Liver (tissue), 9 donors: ENCODE results near the gene BBS7. TPM values are rescaled to one million over a fixed set of nuclear protein-coding genes. Genes with fewer than 3 reads are reported as not detected.

Experiments
- DNase-seq: peaks from one replicate; pipeline ENCODE4 v3.0.0-alpha.2; 2017; ENCODE audit warnings: low spot score
- H3K27ac ChIP-seq, 2 donors: one replicate each; pipeline ENCODE4 v1.7.0; 2013; ENCODE audit warnings: inconsistent platforms in 2 of 2, low read length in 2 of 2, control low read depth in 1 of 2, low read depth in 1 of 2, mild to moderate bottlenecking in 1 of 2
- H3K27me3 ChIP-seq, 4 donors: one replicate each; pipeline versions ENCODE4 v1.6.1 to v1.7.0; 2013; ENCODE audit warnings: low read length in 3 of 4, inconsistent platforms in 1 of 4, mild to moderate bottlenecking in 1 of 4, moderate library complexity in 1 of 4; ENCODE audit not compliant: control insufficient read depth in 4 of 4, insufficient read depth in 4 of 4
- H3K36me3 ChIP-seq, 4 donors: one replicate each; pipeline versions ENCODE4 v1.6.1 to v1.7.0; 2013; ENCODE audit warnings: low read length in 3 of 4, mild to moderate bottlenecking in 3 of 4, low read depth in 1 of 4, moderate library complexity in 1 of 4; ENCODE audit not compliant: control insufficient read depth in 4 of 4, insufficient read depth in 3 of 4
- H3K4me1 ChIP-seq, 4 donors: one replicate each; pipeline versions ENCODE4 v1.6.1 to v1.7.0; 2013; ENCODE audit warnings: low read length in 3 of 4, mild to moderate bottlenecking in 3 of 4, moderate library complexity in 1 of 4; ENCODE audit not compliant: control insufficient read depth in 4 of 4, insufficient read depth in 4 of 4
- H3K4me3 ChIP-seq, 3 donors: one replicate each; pipeline versions ENCODE4 v1.6.1 to v1.7.0; 2013; ENCODE audit warnings: low read length in 3 of 3, control low read depth in 1 of 3, low read depth in 1 of 3, mild to moderate bottlenecking in 1 of 3
- H3K9ac ChIP-seq, 2 donors: one replicate each; pipeline ENCODE4 v1.7.0; 2013; ENCODE audit warnings: low read length in 2 of 2, mild to moderate bottlenecking in 2 of 2, moderate library complexity in 2 of 2, control low read depth in 1 of 2, low read depth in 1 of 2
- H3K9me3 ChIP-seq, 4 donors: one replicate each; pipeline versions ENCODE4 v1.6.1 to v1.7.0; 2013; ENCODE audit warnings: low read length in 3 of 4; ENCODE audit not compliant: control insufficient read depth in 4 of 4
- ATF3 ChIP-seq: IDR thresholded peaks from 2 replicates; pipeline ENCODE4 v1.6.1; 2016; ENCODE audit warnings: antibody characterized with exemption
- CTCF ChIP-seq: fragments of 150-350 bp; IDR thresholded peaks from 2 replicates; pipeline ENCODE4 v1.5.1; 2017; ENCODE audit warnings: improper control_type of control experiment, low read depth, low read length; ENCODE audit not compliant: missing input control
- EGR1 ChIP-seq, 2 donors: IDR thresholded peaks; 2 replicates each; pipeline ENCODE4 v1.6.1; 2016 to 2018; ENCODE audit warnings: antibody characterized with exemption in 2 of 2, low read depth in 2 of 2
- FOXA1 ChIP-seq: IDR thresholded peaks from 2 replicates; pipeline ENCODE4 v1.6.1; 2016; ENCODE audit warnings: antibody characterized with exemption
- FOXA2 ChIP-seq: IDR thresholded peaks from 2 replicates; pipeline ENCODE4 v1.6.1; 2016; ENCODE audit warnings: antibody characterized with exemption
- GABPA ChIP-seq, 2 donors: IDR thresholded peaks in 1 of 2; conservative IDR thresholded peaks in 1 of 2; 2 replicates each; pipeline ENCODE4 v1.6.1; 2016; ENCODE audit warnings: antibody characterized with exemption in 2 of 2, mild to moderate bottlenecking in 1 of 2, moderate library complexity in 1 of 2
- HNF4A ChIP-seq, 2 donors: conservative IDR thresholded peaks; 2 replicates each; pipeline ENCODE4 v1.6.1; 2016; ENCODE audit warnings: antibody characterized with exemption in 2 of 2, mild to moderate bottlenecking in 2 of 2
- HNF4G ChIP-seq: IDR thresholded peaks from 2 replicates; pipeline ENCODE4 v1.6.1; 2016; ENCODE audit warnings: antibody characterized with exemption
- JUND ChIP-seq, 2 donors: IDR thresholded peaks; 2 replicates each; pipeline ENCODE4 v1.6.1; 2016; ENCODE audit warnings: antibody characterized with exemption in 2 of 2
- NR2F2 ChIP-seq: IDR thresholded peaks from 2 replicates; pipeline ENCODE4 v1.6.1; 2016; ENCODE audit warnings: antibody characterized with exemption
- RAD21 ChIP-seq, 2 donors: IDR thresholded peaks; 2 replicates each; pipeline ENCODE4 v1.6.1; 2016; ENCODE audit warnings: antibody characterized with exemption in 2 of 2, mild to moderate bottlenecking in 2 of 2
- REST ChIP-seq: IDR thresholded peaks from 2 replicates; pipeline ENCODE4 v1.6.1; 2016; ENCODE audit warnings: antibody characterized with exemption, mild to moderate bottlenecking
- RXRA ChIP-seq, 2 donors: IDR thresholded peaks; 2 replicates each; pipeline ENCODE4 v1.6.1; 2017 to 2018; ENCODE audit warnings: antibody characterized with exemption in 2 of 2, mild to moderate bottlenecking in 1 of 2
- SP1 ChIP-seq: IDR thresholded peaks from 2 replicates; pipeline ENCODE4 v1.6.1; 2018; ENCODE audit warnings: antibody characterized with exemption, mild to moderate bottlenecking
- TAF1 ChIP-seq: conservative IDR thresholded peaks from 2 replicates; pipeline ENCODE4 v1.6.1; 2016; ENCODE audit warnings: antibody characterized with exemption, mild to moderate bottlenecking
- YY1 ChIP-seq: IDR thresholded peaks from 2 replicates; pipeline ENCODE4 v1.6.1; 2016; ENCODE audit warnings: antibody characterized with exemption, mild to moderate bottlenecking
- ZBTB33 ChIP-seq: IDR thresholded peaks from 2 replicates; pipeline ENCODE4 v1.6.1; 2016; ENCODE audit warnings: antibody characterized with exemption
- WGBS: extraction: QIAGEN DNeasy Blood & Tissue Kit; methylation state at CpG from one replicate; pipeline ENCODE4 v1.1.7; 2013; 5-methylcytosine and 5-hydroxymethylcytosine counted together
- polyA plus RNA-seq, 2 donors: library from polyadenylated mRNA; stranded (reverse) in 1 of 2; unstranded in 1 of 2; fragments of 200-250 nt in 1 of 2; fragments of >200 nt in 1 of 2; fragmentation: Nextera tagmentation in 1 of 2; extraction: Ambion mirVana in 1 of 2; gene quantifications; one replicate each; pipeline versions ENCODE4 v1.2.1 to v1.2.3, GENCODE V29; 2013 to 2015
- total RNA-seq, 2 donors: library from RNA; depleted of rRNA; stranded (reverse); fragments of >200 nt; gene quantifications; one replicate each; pipeline ENCODE4 v1.2.3, GENCODE V29; 2014
- TF ChIP-seq, protein P1 (sequence below): IDR thresholded peaks from 2 replicates; pipeline ENCODE4 v1.6.1; 2016; ENCODE audit warnings: antibody characterized with exemption
- donor health status: healthy.
- donor health status: healthy.
- donor health status: healthy.
- donor health status: healthy.
- donor health status: healthy.

BBS7 gene
- total and polyA plus RNA-seq, 4 donors: 1.8 to 8.4 (median 3.1) TPM

DNA sequence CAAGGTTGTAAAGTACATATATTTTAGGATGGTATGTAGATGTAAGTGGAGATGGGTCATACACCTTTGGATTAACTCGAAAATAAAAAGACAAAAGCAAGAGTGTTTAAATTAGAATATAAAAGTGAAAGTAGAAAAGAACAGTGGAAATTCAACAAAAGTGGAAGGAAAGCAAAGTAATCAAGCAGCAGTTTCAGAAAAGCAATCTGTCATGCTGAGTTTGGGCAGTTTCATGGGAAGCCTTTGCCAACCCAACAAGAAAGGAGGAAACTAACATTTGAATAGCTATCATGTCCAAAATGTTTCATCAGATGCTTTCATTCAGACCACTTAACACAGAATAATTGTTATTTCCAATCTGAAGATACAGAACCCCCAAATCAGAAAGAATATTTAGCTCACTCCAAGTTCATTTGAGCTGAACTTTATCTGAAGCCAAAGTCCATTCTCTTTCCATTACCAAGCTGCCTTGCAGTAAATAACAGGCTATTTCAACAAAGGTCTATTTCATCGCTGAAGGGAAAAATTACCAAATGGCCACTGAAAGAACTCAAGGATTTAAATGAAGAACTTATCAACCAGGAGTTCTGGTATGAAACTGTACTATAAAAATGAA, 71.0 kb downstream of the BBS7 start:
- TF ChIP-seq JUND (IDR thresholded peaks at IDR 0.05) (peak; percentile 17 to 22), YY1 (peak; percentile 25), TAF1 (no peak), HNF4G (peak; percentile 63), RXRA (IDR thresholded peaks at IDR 0.05) (peak in 1 of 2 donors; percentile 8), HNF4A (conservative IDR thresholded peaks at IDR 0.05) (peak; percentile 85 to 91), GABPA (IDR thresholded peaks at IDR 0.05 in 1 of 2, conservative IDR thresholded peaks at IDR 0.05 in 1 of 2) (no peak), CTCF (no peak), SP1 (peak; percentile 89)
- TF ChIP-seq, protein P1, sequence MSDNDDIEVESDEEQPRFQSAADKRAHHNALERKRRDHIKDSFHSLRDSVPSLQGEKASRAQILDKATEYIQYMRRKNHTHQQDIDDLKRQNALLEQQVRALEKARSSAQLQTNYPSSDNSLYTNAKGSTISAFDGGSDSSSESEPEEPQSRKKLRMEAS: no peak
- Histone ChIP-seq H3K9me3 (no peaks in the 10 kb centered on the region), H3K4me1 (peaks cover 5 to 19% (median 18%) of the 10 kb centered on the region in 4 donors), H3K9ac (no peak overlapping the region), H3K4me3 (no peak overlapping the region), H3K27ac (no peak overlapping the region), H3K27me3 (no peaks in the 10 kb centered on the region), H3K36me3 (peaks cover 0 to 10% (median 4%) of the 10 kb centered on the region in 4 donors)
- WGBS: 40% methylated on average over 2 of the region's 2 CpGs
- DNase-seq: no peak

DNA sequence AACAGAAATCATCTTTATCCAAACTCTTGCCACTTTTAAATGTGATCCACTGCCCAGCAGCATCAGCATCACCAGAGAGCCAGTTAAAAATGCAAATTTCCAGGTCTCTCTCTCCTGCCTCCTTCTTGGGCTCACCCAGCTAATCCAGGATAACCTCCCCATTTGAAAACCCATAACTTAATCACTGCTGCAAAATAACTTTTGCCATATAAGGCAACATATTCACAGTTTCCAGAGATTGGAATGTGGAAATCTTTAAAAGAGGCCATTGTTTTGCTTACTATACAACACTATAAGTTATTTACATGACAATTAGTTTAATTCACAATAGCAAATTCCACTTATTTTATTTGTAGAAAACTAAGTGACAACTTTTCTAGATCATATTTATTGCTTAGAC, 74.0 kb downstream of the BBS7 start:
- no peak overlapping the region for H3K4me3 ChIP-seq
- H3K27me3 ChIP-seq: no peaks in the 10 kb centered on the region
- no peaks in the 10 kb centered on the region for H3K36me3 ChIP-seq
- no peak for TF ChIP-seq HNF4A (conservative IDR thresholded peaks at IDR 0.05)
- no peak for TF ChIP-seq REST
- TF ChIP-seq YY1: no peak
- TF ChIP-seq FOXA1: no peak
- no peak for TF ChIP-seq JUND (IDR thresholded peaks at IDR 0.05)
- TF ChIP-seq FOXA2: no peak
- no peak for TF ChIP-seq EGR1 (IDR thresholded peaks at IDR 0.05; ENCODE audit: low read depth in 2 of 2)
- no peak for TF ChIP-seq HNF4G
- no peak for TF ChIP-seq ATF3
- TF ChIP-seq, protein P1: no peak
- TF ChIP-seq CTCF: no peak
- no peak for TF ChIP-seq TAF1
- no peak for TF ChIP-seq RXRA (IDR thresholded peaks at IDR 0.05)
- no peak for TF ChIP-seq SP1
- TF ChIP-seq ZBTB33: no peak
- no peak for TF ChIP-seq GABPA (IDR thresholded peaks at IDR 0.05 in 1 of 2, conservative IDR thresholded peaks at IDR 0.05 in 1 of 2)
- no peak for TF ChIP-seq RAD21 (IDR thresholded peaks at IDR 0.05)
- TF ChIP-seq NR2F2: no peak
- H3K9me3 ChIP-seq: no peaks in the 10 kb centered on the region
- no peak overlapping the region for H3K9ac ChIP-seq
- peaks cover 1 to 11% (median 10%) of the 10 kb centered on the region in 4 donors for H3K4me1 ChIP-seq
- DNase-seq: no peak
- H3K27ac ChIP-seq: no peak overlapping the region
